Gastrocnemius medialis (tissue), 4 donors: ENCODE results near the gene GBP2.

Experiments used
- POLR2A ChIP-seq, 2 donors: fragments of 450-650 bp; IDR thresholded peaks; one replicate each; pipeline ENCODE4 v1.6.1; 2017; ENCODE audit warnings: antibody characterized with exemption in 2 of 2, mild to moderate bottlenecking in 2 of 2, moderate library complexity in 2 of 2
- TF ChIP-seq, protein P1 (sequence below), 5 experiments: fragments of 450-650 bp in 3 of 5; fragments of 200-600 bp in 2 of 5; sonication (generic) in 2 of 5; IDR thresholded peaks in 4 of 5; conservative IDR thresholded peaks in 1 of 5; 1 replicate in 4 of 5; 2 replicates in 1 of 5; pipeline ENCODE4 v1.5.1; 2016 to 2019; ENCODE audit warnings: antibody characterized with exemption in 5 of 5, mild to moderate bottlenecking in 3 of 5, moderate library complexity in 3 of 5

DNA sequence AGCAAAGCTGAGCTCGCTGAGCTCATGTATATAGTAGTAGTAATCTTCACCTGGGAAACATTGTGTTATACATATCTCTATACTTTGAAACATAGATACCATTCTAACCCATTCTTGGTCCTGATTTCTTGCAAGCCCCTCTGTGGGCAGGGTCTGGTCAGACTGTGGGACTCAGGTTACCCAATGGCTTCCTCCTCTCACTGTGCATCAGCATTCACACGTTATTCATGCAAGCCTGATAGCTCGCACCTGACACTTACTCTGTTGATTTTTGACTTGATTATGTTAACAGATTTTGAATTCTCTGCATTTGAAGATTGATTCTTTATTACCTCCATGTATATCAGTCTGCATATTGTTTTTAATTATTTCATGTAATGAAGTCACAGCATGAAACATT, 48.6 kb upstream of the GBP2 start:
- no peak for TF ChIP-seq POLR2A (IDR thresholded peaks at IDR 0.05)
- TF ChIP-seq, protein P1, sequence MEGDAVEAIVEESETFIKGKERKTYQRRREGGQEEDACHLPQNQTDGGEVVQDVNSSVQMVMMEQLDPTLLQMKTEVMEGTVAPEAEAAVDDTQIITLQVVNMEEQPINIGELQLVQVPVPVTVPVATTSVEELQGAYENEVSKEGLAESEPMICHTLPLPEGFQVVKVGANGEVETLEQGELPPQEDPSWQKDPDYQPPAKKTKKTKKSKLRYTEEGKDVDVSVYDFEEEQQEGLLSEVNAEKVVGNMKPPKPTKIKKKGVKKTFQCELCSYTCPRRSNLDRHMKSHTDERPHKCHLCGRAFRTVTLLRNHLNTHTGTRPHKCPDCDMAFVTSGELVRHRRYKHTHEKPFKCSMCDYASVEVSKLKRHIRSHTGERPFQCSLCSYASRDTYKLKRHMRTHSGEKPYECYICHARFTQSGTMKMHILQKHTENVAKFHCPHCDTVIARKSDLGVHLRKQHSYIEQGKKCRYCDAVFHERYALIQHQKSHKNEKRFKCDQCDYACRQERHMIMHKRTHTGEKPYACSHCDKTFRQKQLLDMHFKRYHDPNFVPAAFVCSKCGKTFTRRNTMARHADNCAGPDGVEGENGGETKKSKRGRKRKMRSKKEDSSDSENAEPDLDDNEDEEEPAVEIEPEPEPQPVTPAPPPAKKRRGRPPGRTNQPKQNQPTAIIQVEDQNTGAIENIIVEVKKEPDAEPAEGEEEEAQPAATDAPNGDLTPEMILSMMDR (IDR thresholded peaks at IDR 0.05 in 4 of 5, conservative IDR thresholded peaks at IDR 0.05 in 1 of 5) = no peak
